Measurements from ENCODE around the gene GPR17.
A peak's percentile ranks its signal among the peaks of the same experiment; 100 is the strongest.

Gene GPR17

DNA sequence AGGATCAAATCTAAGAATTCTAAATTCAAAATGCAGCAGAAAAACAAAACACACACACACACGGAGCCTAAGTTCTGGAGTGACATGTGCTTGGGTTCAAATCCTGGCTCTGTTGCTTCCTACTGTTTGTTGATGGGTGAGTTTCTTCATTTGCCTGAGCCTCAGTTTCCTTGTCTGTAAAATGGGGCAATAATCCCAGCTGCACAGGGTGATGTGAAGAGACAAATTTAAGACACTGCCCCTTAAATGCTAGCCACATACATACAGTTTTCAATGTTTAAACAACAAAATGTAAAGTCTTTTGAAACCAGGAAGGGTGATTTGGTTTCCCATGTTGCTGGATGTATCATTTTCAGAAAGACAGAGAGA is 943 bp upstream of the GPR17 start:
- H3K4me2 ChIP-seq: peak overlapping the region in 9 of 11 experiments; percentile 77 to 100 (median 94); a peak in 14 of 22 replicates
- H3K4me3 ChIP-seq: no peak overlapping the region
- H3K9ac ChIP-seq: 0 out of 22 replicates have a peak overlapping the region, but pooled peaks of 1 of the 11 experiments have one; percentile 18
- peaks cover 57 to 98% (median 97%) of the 10 kb centered on the region in 10 experiments for H3K4me1 ChIP-seq
- no peaks in the 10 kb centered on the region for H3K36me3 ChIP-seq
- peaks cover 0 to 6% (median 0%) of the 10 kb centered on the region in 11 experiments; a peak in 2 of 22 replicates for H4K20me1 ChIP-seq
- no peak for TF ChIP-seq Cebpa-rat (IDR thresholded peaks at IDR 0.05)
- H3K27me3 ChIP-seq: no peaks in the 10 kb centered on the region
- H3K9me3 ChIP-seq (replicated peaks in 1 of 11): no peaks in the 10 kb centered on the region
- H3K27ac ChIP-seq: peak overlapping the region in 4 of 11 experiments; percentile 25 to 69 (median 49); a peak in 5 of 22 replicates

DNA sequence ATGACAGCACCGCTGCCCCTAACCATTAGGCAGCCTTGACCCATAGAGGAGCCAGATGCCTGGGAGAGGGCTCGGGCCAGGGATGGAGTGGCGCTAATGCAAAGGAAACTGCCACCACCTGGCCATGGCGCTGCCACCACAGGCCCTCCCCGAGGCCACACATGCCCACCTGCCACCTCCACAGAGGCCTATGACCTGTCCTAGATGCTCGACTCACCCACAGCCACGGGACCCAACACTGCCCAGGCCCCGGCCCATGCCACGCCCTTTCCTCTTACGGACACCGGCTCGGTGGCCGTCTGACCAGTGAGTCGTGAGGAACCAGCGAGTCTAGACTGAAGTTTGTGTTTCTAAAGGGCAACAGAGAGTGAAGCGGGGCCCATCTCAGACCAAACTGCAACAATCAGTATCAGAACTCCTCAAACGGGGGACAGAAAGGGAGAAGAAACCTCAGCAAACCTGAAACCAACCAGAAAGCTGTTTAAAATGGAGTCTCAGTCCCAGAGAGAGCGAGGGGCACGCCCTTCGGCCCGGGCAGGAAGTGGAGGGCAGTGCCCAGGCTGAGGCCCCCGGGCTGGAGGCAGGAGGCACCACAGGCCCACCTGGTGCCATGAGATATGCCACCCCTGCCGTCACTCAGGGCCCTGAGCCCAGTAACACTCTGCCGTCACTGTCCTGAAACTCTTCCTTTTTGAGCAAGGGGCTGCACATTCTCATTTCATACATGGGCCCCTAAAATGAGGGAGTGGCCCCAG is 711 bp downstream of the GPR17 start:
- Histone ChIP-seq H3K4me3 (no peak overlapping the region), H3K9ac (peak overlapping the region; percentile 0 to 52 (median 37); a peak in 14 of 22 replicates), H3K4me1 (peaks cover 53 to 98% (median 97%) of the 10 kb centered on the region in 10 experiments), H3K27me3 (peaks cover 0 to 15% (median 0%) of the 10 kb centered on the region in 11 experiments; a peak in 4 of 22 replicates), H3K9me3 (replicated peaks in 1 of 11) (no peaks in the 10 kb centered on the region), H3K27ac (peak overlapping the region in 10 of 11 experiments; percentile 16 to 69 (median 42); a peak in 18 of 22 replicates), H3K4me2 (peak overlapping the region; percentile 64 to 100 (median 85)), H4K20me1 (peaks cover 0 to 6% (median 0%) of the 10 kb centered on the region in 11 experiments; a peak in 2 of 22 replicates), H3K36me3 (no peaks in the 10 kb centered on the region)
- no peak for TF ChIP-seq Cebpa-rat (IDR thresholded peaks at IDR 0.05)

DNA sequence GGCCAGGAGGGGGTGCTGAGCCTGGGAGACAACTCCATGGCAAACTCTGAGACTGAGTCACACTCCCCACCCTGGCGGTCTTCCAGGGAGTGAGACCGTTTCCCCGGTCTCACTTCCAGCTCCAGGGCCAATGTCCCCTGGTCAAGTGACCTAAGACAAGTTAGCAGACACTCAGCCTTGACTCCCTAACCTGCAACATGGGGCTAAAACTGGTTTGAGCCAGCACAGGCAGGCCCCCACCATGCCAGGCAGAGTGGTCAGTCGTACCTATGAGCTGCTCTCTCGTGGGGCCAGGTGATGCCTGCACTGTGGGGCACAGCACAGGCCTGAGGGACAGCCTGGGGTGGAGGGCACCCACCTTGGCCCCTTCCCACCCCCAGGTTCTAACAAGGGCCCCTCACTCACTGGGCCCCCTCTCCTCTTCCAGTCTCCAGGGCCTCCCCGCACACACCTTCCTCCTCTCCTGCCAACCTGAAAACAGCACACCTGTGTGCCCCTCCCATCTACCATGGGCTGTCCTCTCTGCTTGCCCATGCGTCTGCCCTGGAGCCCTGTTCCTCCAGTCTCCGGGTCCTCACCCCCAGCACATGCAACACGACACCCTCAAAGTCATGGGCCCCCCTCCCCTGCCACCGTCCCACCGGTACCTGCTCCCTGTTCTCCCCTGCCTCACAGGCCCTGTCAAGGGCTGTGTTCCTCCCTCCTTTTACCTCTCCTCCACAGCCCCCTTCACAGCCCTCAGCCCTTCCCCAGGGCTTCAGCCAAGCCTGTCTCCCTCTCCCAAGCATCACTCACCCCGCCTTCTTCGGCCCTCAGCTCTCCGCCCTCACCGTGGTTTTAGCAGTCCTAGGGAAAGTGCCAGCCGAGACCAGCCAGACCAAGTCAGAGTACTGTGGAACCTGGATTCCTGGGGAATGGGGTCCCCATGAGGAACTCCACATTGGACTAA is 1.6 kb downstream of the GPR17 start:
- Histone ChIP-seq H3K4me2 (peak overlapping the region; percentile 64 to 100 (median 85)), H3K27ac (peak overlapping the region in 9 of 11 experiments; percentile 25 to 69 (median 44); a peak in 14 of 22 replicates), H3K9me3 (replicated peaks in 1 of 11) (no peaks in the 10 kb centered on the region), H3K4me1 (peaks cover 55 to 98% (median 97%) of the 10 kb centered on the region in 10 experiments), H4K20me1 (peaks cover 0 to 10% (median 0%) of the 10 kb centered on the region in 11 experiments; a peak in 2 of 22 replicates), H3K4me3 (no peak overlapping the region), H3K27me3 (peaks cover 0 to 22% (median 0%) of the 10 kb centered on the region in 11 experiments; a peak in 4 of 22 replicates), H3K36me3 (no peaks in the 10 kb centered on the region), H3K9ac (peak overlapping the region in 8 of 11 experiments; percentile 10 to 51 (median 41); a peak in 9 of 22 replicates)
- TF ChIP-seq Cebpa-rat (IDR thresholded peaks at IDR 0.05): no peak

DNA sequence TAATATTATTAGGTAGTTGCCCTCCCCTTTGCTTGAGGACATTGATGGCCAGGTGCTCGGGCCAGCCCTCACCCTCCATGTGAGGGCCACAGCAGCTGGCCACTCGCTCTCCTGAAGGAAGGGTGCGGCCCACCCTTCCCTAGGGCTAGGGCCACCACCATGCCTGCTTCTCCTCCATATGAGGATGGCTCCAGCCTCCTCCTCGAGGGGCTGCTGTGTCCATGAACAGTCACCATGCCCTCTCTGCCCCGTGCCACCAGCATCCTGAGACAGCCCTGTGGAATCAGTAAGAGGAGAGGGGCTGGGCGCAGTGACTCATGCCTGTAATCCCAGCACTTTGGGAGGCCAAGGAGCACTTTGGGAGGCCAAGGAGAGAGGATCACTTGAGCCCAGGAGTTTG is 2.4 kb downstream of the GPR17 start:
- Histone ChIP-seq H3K27ac (peak overlapping the region in 4 of 11 experiments; percentile 25 to 69 (median 44); a peak in 5 of 22 replicates), H3K4me3 (no peak overlapping the region), H3K9ac (peak overlapping the region in 2 of 11 experiments; percentile 29 to 45; a peak in 2 of 22 replicates), H3K36me3 (no peaks in the 10 kb centered on the region), H4K20me1 (peaks cover 0 to 10% (median 0%) of the 10 kb centered on the region in 11 experiments; a peak in 2 of 22 replicates), H3K9me3 (replicated peaks in 1 of 11) (no peaks in the 10 kb centered on the region), H3K4me1 (peaks cover 58 to 98% (median 97%) of the 10 kb centered on the region in 10 experiments), H3K4me2 (peak overlapping the region in 9 of 11 experiments; percentile 77 to 100 (median 94); a peak in 18 of 22 replicates), H3K27me3 (peaks cover 0 to 22% (median 0%) of the 10 kb centered on the region in 11 experiments; a peak in 4 of 22 replicates)
- no peak for TF ChIP-seq Cebpa-rat (IDR thresholded peaks at IDR 0.05)

DNA sequence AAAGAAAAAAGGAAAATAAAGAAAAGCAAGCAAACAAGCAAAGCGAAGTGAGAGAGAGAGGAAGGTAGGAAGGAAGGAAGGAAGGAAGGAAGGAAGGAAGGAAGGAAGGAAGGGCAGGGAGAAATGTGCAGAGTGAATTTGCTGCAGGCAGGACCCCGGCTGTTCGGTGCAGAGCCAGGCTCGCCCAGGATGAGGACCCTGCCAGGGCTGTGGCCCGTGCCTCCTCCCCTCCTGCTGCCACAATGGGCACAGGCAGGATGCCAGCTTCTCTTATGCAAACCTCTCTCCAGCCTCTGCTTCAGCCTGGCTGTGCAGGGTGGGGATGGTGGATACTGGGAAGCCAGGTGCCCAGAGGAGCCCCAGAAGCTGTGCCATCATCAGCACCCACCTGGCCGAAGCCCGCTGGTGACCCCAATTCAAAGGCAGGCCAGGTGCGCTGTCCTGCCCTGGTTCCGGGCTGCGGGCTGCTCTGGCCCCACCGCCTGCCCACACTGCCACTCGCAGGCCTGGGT is 3.2 kb downstream of the GPR17 start:
- TF ChIP-seq Cebpa-rat (IDR thresholded peaks at IDR 0.05): no peak
- H4K20me1 ChIP-seq: peaks cover 0 to 10% (median 0%) of the 10 kb centered on the region in 11 experiments; a peak in 2 of 22 replicates
- no peaks in the 10 kb centered on the region for H3K36me3 ChIP-seq
- no peaks in the 10 kb centered on the region for H3K9me3 ChIP-seq (replicated peaks in 1 of 11)
- peaks cover 58 to 98% (median 95%) of the 10 kb centered on the region in 10 experiments for H3K4me1 ChIP-seq
- H3K27ac ChIP-seq: peak overlapping the region in 4 of 11 experiments; percentile 36 to 68 (median 45); a peak in 6 of 22 replicates
- H3K9ac ChIP-seq: peak overlapping the region in 4 of 11 experiments; percentile 21 to 54 (median 38); a peak in 4 of 22 replicates
- H3K27me3 ChIP-seq: peaks cover 0 to 22% (median 0%) of the 10 kb centered on the region in 11 experiments; a peak in 4 of 22 replicates
- H3K4me3 ChIP-seq: no peak overlapping the region
- H3K4me2 ChIP-seq: peak overlapping the region; percentile 15 to 93 (median 83)

DNA sequence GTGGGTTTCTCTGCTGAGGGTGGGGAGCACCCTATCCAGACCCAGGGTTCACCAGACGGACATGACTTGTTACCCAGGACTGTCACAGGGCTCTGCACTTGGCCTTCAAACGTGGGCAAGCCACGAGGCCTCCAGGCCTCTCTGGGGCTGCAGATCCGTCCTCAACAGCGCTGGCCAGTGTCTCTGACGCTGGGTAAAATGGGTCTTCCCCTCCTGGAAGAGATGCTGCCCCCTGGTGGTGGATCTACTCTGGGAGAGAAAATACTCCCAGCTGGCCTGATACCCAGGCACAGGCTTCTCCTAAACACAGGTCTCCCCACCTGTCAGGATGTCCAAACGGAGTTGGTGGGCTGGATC is 3.7 kb downstream of the GPR17 start:
- peak overlapping the region in 4 of 11 experiments; percentile 36 to 68 (median 45); a peak in 6 of 22 replicates for H3K27ac ChIP-seq
- H3K9ac ChIP-seq: peak overlapping the region in 4 of 11 experiments; percentile 21 to 54 (median 38); a peak in 4 of 22 replicates
- no peak overlapping the region for H3K4me3 ChIP-seq
- peaks cover 0 to 10% (median 0%) of the 10 kb centered on the region in 11 experiments; a peak in 2 of 22 replicates for H4K20me1 ChIP-seq
- no peaks in the 10 kb centered on the region for H3K36me3 ChIP-seq
- no peak for TF ChIP-seq Cebpa-rat (IDR thresholded peaks at IDR 0.05)
- H3K4me1 ChIP-seq: peaks cover 58 to 95% (median 90%) of the 10 kb centered on the region in 10 experiments
- H3K9me3 ChIP-seq (replicated peaks in 1 of 11): no peaks in the 10 kb centered on the region
- H3K4me2 ChIP-seq: peak overlapping the region; percentile 15 to 93 (median 83)
- peaks cover 0 to 22% (median 0%) of the 10 kb centered on the region in 11 experiments; a peak in 4 of 22 replicates for H3K27me3 ChIP-seq

DNA sequence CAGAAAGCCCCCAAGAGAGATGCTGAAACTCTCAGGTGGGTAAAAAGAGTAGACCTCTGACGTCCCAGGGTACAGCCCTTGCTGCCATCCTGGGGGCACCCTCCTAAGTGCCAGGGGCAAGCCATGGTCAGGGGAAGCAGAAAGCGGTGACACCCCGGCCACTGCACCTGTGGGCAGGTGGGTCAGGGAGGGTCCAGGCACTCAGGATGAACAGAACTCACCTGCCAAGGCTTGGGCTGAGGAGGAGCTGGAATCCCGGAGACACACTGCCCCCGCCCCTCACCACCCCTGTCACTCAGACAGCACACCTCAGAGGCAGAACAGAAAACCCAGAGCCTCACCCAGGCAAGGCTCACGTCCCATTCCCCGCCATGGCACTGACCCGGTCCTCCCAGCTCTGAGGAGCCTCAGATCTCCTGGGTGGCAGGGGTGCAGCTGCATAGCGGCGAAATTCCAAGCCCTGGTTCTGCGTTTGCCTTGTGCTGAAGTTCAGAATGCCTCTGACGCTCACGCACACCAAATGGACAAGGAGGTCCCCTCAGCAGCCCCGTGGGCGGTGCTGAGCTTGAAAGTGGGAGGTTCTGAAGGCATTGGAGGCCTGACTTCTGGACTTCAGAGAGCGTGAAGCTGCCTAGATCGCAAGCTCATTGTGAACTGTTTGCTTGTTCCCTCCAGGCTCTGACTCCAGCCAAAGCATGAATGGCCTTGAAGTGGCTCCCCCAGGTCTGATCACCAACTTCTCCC is 4.3 kb downstream of the GPR17 start:
- H4K20me1 ChIP-seq: peaks cover 0 to 10% (median 0%) of the 10 kb centered on the region in 11 experiments; a peak in 2 of 22 replicates
- no peak for TF ChIP-seq Cebpa-rat (IDR thresholded peaks at IDR 0.05)
- no peaks in the 10 kb centered on the region for H3K9me3 ChIP-seq (replicated peaks in 1 of 11)
- peaks cover 0 to 22% (median 0%) of the 10 kb centered on the region in 11 experiments; a peak in 4 of 22 replicates for H3K27me3 ChIP-seq
- H3K4me3 ChIP-seq: no peak overlapping the region
- H3K4me1 ChIP-seq: peaks cover 58 to 89% (median 85%) of the 10 kb centered on the region in 10 experiments
- H3K4me2 ChIP-seq: peak overlapping the region in 10 of 11 experiments; percentile 58 to 93 (median 84); a peak in 18 of 22 replicates
- peak overlapping the region in 2 of 11 experiments; percentile 25 to 68; a peak in 3 of 22 replicates for H3K27ac ChIP-seq
- H3K9ac ChIP-seq: peak overlapping the region in 3 of 11 experiments; percentile 11 to 37 (median 31); a peak in 2 of 22 replicates
- H3K36me3 ChIP-seq: no peaks in the 10 kb centered on the region
